BJ (cell line): ENCODE results near the gene GFI1. TPM values are rescaled to one million over a fixed set of nuclear protein-coding genes. Genes with fewer than 3 reads are reported as not detected.

Experiments used
- CTCF ChIA-PET: fragments of 350-600 bp; formaldehyde crosslinking; extraction: SDS; loops from one replicate; lab custom pipeline; 2021; ENCODE audit warnings: antibody characterized with exemption, inconsistent platforms; lab: Yijun Ruan, JAX
- POLR2A ChIA-PET: fragments of 300-600 bp; sonication (Branson Sonifier 250); formaldehyde crosslinking; extraction: SDS; loops from one replicate; lab custom pipeline; 2021; ENCODE audit warnings: antibody characterized with exemption; lab: Charles Lee
- DNase-seq: peaks from one replicate; pipeline ENCODE4 v3.0.0-alpha.2; 2011; ENCODE audit warnings: low read depth
- H3K27me3 ChIP-seq: 2 replicates; pipeline ENCODE4 v1.6.0; 2011; ENCODE audit warnings: low read length; ENCODE audit not compliant: control insufficient read depth, insufficient read depth
- H3K36me3 ChIP-seq: 2 replicates; pipeline ENCODE4 v1.5.1; 2011; ENCODE audit warnings: low read length; ENCODE audit not compliant: control insufficient read depth, insufficient read depth
- H3K4me3 ChIP-seq: 2 replicates; pipeline ENCODE4 v1.5.1; 2011; ENCODE audit warnings: low read depth, mild to moderate bottlenecking, control low read depth, low read length
- CTCF ChIP-seq: IDR thresholded peaks from 2 replicates; pipeline ENCODE4 v1.5.1; 2011; ENCODE audit warnings: low read depth, mild to moderate bottlenecking, control low read depth, inconsistent platforms, low read length, moderate library complexity; ENCODE audit not compliant: insufficient read depth
- polyA plus RNA-seq: library from polyadenylated mRNA; depleted of rRNA; stranded (reverse); fragments of >200 nt; gene quantifications from 2 replicates; pipeline ENCODE4 v1.2.3, GENCODE V29; 2011

Gene GFI1
- polyA plus RNA-seq, 1 experiment, result 0.07 TPM

GRCh38 chr1:92495392-92496063 lies 8.8 kb upstream of the GFI1 start:
- no peaks in the 10 kb centered on the region for H3K36me3 ChIP-seq
- peaks cover 3% of the 10 kb centered on the region for H3K27me3 ChIP-seq
- no peak for DNase-seq
- H3K4me3 ChIP-seq, result no peak overlapping the region
- no peak for TF ChIP-seq CTCF
- CTCF ChIA-PET, result no interaction called here
- POLR2A ChIA-PET, result no interaction called here

- no peaks in the 10 kb centered on the region for H3K36me3 ChIP-seq
- peaks cover 3% of the 10 kb centered on the region for H3K27me3 ChIP-seq
- no peak for TF ChIP-seq CTCF
- CTCF ChIA-PET, result no interaction called here
- no peak overlapping the region for H3K4me3 ChIP-seq
- POLR2A ChIA-PET, result no interaction called here
- DNase-seq, result no peak
Observed at GRCh38 chr1:92494485-92495141, 7.9 kb upstream of the GFI1 start.

- no peak for DNase-seq
- Histone ChIP-seq H3K27me3 (peaks cover 14% of the 10 kb centered on the region), H3K36me3 (no peaks in the 10 kb centered on the region), H3K4me3 (no peak overlapping the region)
- ChIA-PET CTCF (no interaction called here), POLR2A (no interaction called here)
- TF ChIP-seq CTCF, result no peak
Observed at GRCh38 chr1:92493139-92493538, 6.4 kb upstream of the GFI1 start.

- TF ChIP-seq CTCF, result no peak
- H3K36me3 ChIP-seq, result no peaks in the 10 kb centered on the region
- DNase-seq, result no peak
- CTCF ChIA-PET, result interaction anchor here (0.9 kb wide), 1 partner anchor 23 kb away, joined by 3 read pairs; no protein-coding TSS in a partner anchor
- H3K4me3 ChIP-seq, result no peak overlapping the region
- POLR2A ChIA-PET, result no interaction called here
- peaks cover 41% of the 10 kb centered on the region for H3K27me3 ChIP-seq
Observed at GRCh38 chr1:92488832-92489231, 2.1 kb upstream of the GFI1 start.

GRCh38 chr1:92488416-92488815 lies 1.7 kb upstream of the GFI1 start:
- TF ChIP-seq CTCF, result no peak
- Histone ChIP-seq H3K27me3 (peaks cover 45% of the 10 kb centered on the region), H3K36me3 (no peaks in the 10 kb centered on the region), H3K4me3 (no peak overlapping the region)
- DNase-seq, result no peak
- ChIA-PET CTCF (no interaction called here), POLR2A (no interaction called here)
